Measurements from ENCODE around the gene RSPO3.

RSPO3 gene

GRCh38 chr6:127164565-127164964 is 46.1 kb downstream of the RSPO3 start:
- no peak for DNase-seq

GRCh38 chr6:127173156-127173940 is 54.9 kb downstream of the RSPO3 start:
- DNase-seq: no peak

- no peak for DNase-seq
Observed at GRCh38 chr6:127176146-127176545, 57.7 kb downstream of the RSPO3 start.

GRCh38 chr6:127177030-127177922 is 58.8 kb downstream of the RSPO3 start:
- no peak for DNase-seq

GRCh38 chr6:127177923-127178231 is 59.4 kb downstream of the RSPO3 start:
- no peak for DNase-seq

- no peak for DNase-seq
Observed at GRCh38 chr6:127178746-127179145, 60.3 kb downstream of the RSPO3 start.

- DNase-seq: no peak
Observed at GRCh38 chr6:127180426-127180825, 62.0 kb downstream of the RSPO3 start.

- no peak for DNase-seq
Observed at GRCh38 chr6:127182501-127182900, 64.0 kb downstream of the RSPO3 start.

GRCh38 chr6:127185437-127185995 is 67.0 kb downstream of the RSPO3 start:
- DNase-seq: no peak

- DNase-seq: peak; percentile 66
Observed at GRCh38 chr6:127186889-127187288, 68.4 kb downstream of the RSPO3 start.

GRCh38 chr6:127188744-127189143 is 70.3 kb downstream of the RSPO3 start:
- no peak for DNase-seq

GRCh38 chr6:127190552-127190951 is 72.1 kb downstream of the RSPO3 start:
- no peak for DNase-seq

- DNase-seq: no peak
Observed at GRCh38 chr6:127191716-127192115, 73.2 kb downstream of the RSPO3 start.

GRCh38 chr6:127192911-127193541 is 74.6 kb downstream of the RSPO3 start:
- no peak for DNase-seq

- DNase-seq: no peak
Observed at GRCh38 chr6:127195833-127196232, 77.4 kb downstream of the RSPO3 start.

GRCh38 chr6:127198549-127198948 is 80.1 kb downstream of the RSPO3 start:
- no peak for DNase-seq

- no peak for DNase-seq
Observed at GRCh38 chr6:127199470-127199869, 81.0 kb downstream of the RSPO3 start.

- no peak for DNase-seq
Observed at GRCh38 chr6:127200114-127200513, 81.6 kb downstream of the RSPO3 start.

- DNase-seq: no peak
Observed at GRCh38 chr6:127201321-127201720, 82.8 kb downstream of the RSPO3 start.

GRCh38 chr6:127202676-127203075 is 84.2 kb downstream of the RSPO3 start:
- DNase-seq: no peak

- DNase-seq: no peak
Observed at GRCh38 chr6:127204281-127204680, 85.8 kb downstream of the RSPO3 start.

GRCh38 chr6:127205036-127205435 is 86.6 kb downstream of the RSPO3 start:
- no peak for DNase-seq

- no peak for DNase-seq
Observed at GRCh38 chr6:127206531-127207095, 88.1 kb downstream of the RSPO3 start.
